K562 (cell line): ENCODE data around the gene GJA4. TPM values are rescaled to one million over a fixed set of nuclear protein-coding genes. Genes with fewer than 3 reads are reported as not detected.

ENCODE experiments used
- MAZ ChIP-seq, 2 experiments: fragments of 450-650 bp in 1 of 2; sonication (generic) in 1 of 2; formaldehyde crosslinking; IDR thresholded peaks in 1 of 2; conservative IDR thresholded peaks in 1 of 2; 2 replicates each; pipeline versions ENCODE4 v1.4.0 to v1.5.0; 2020; ENCODE audit warnings: mild to moderate bottlenecking in 1 of 2, missing genetic modification reagents in 1 of 2
- POLR2B ChIP-seq: fragments of 450-650 bp; IDR thresholded peaks from 2 replicates; pipeline ENCODE4 v1.6.1; 2018; ENCODE audit warnings: low read depth; ENCODE audit not compliant: partially characterized antibody
- RBM17 ChIP-seq: fragments of 200-400 bp; formaldehyde crosslinking; IDR thresholded peaks from 2 replicates; pipeline ENCODE4 v1.6.1; 2017; ENCODE audit warnings: low read depth, mild to moderate bottlenecking, low read length, borderline replicate concordance
- SREBF2 ChIP-seq: sonication (generic); formaldehyde crosslinking; IDR thresholded peaks from 2 replicates; pipeline ENCODE4 v1.4.0; 2020; ENCODE audit warnings: mild to moderate bottlenecking, missing genetic modification reagents
- polyA plus RNA-seq, 8 experiments: library from polyadenylated mRNA; depleted of rRNA in 4 of 8; stranded (reverse) in 5 of 8; unstranded in 3 of 8; fragments of >200 nt; fragmentation: Nextera tagmentation in 2 of 8; fragmentation: Illumina TruSeq in 1 of 8; extraction: Ambion mirVana in 2 of 8; extraction: Trizol in 1 of 8; gene quantifications; 2 replicates each; pipeline versions ENCODE4 v1.2.1 to v1.2.3, GENCODE V29; 2011 to 2014; ENCODE audit warnings: inconsistent platforms in 1 of 8, missing spikeins in 1 of 8
- total RNA-seq, 7 experiments: library from RNA; depleted of rRNA in 6 of 7; stranded (reverse); fragments of >200 nt in 6 of 7; fragmentation: Illumina TruSeq in 2 of 7; extraction: Trizol in 2 of 7; gene quantifications; 2 replicates each; pipeline versions ENCODE4 v1.2.1 to v1.2.3, GENCODE V29; 2011 to 2021; ENCODE audit warnings: low replicate concordance in 1 of 7
- TF ChIP-seq, protein P1 (sequence below): IDR thresholded peaks from 2 replicates; pipeline ENCODE4 v1.6.1; 2014; ENCODE audit warnings: antibody characterized with exemption
- TF ChIP-seq, protein P2 (sequence below), 3 experiments: fragments of 200-800 bp in 1 of 3; sonication (Bioruptor generic) in 1 of 3; sonication (generic) in 1 of 3; formaldehyde crosslinking in 1 of 3; IDR thresholded peaks; 2 replicates each; pipeline versions ENCODE4 v1.6.1 to v1.8.0; 2016 to 2022; ENCODE audit warnings: mild to moderate bottlenecking in 2 of 3, missing compliant biosample characterization in 2 of 3, missing genetic modification characterization in 2 of 3, missing genetic modification reagents in 1 of 3
- TF ChIP-seq, protein P3 (sequence below), 2 experiments: fragments of 200-800 bp in 1 of 2; sonication (Bioruptor generic) in 1 of 2; sonication (generic) in 1 of 2; formaldehyde crosslinking in 1 of 2; IDR thresholded peaks in 1 of 2; conservative IDR thresholded peaks in 1 of 2; 2 replicates each; pipeline versions ENCODE4 v1.5.0 to v1.6.1; 2016 to 2020; ENCODE audit warnings: missing compliant biosample characterization in 1 of 2, missing genetic modification characterization in 1 of 2, missing genetic modification reagents in 1 of 2

The GJA4 gene
- total and polyA plus RNA-seq, 9 of the 15 experiments (the other 6 are each of a cell fraction or from before 2014, with no cell fraction given): 0.16 to 0.24 TPM; not detected in 7

DNA sequence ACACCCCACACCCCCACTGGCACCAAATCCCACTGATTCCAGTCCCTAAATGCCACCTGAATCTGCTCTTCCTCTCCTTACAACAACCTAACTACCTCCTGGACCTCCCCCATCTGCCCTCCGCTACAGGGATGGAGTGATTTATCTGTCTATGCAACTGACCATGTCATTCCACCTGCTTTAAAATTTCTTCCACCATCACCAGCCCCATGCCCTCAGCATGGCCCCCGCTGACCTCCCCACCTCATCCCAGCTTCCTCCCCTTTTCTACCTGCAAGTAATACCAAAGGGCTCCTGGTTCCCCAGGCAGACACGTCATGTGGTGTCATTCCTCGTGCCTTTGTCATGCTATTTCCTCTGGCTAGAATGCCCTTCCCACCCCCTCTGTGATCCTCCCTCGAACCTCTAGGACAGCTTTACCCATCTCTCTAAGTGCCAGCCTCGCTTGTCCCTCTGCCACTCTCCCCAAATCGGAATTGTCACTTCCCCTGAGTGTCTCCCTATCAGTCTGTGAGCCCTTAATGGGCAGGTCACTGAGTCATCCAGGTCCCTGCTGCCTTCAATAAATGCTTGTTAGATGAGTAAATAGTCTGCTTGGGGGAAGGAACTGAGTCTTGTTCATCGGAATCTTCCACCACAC, 29.5 kb upstream of the GJA4 start (continued):
- TF ChIP-seq RBM17 (no peak), SREBF2 (CRISPR knock-in tag) (no peak), POLR2B (no peak), MAZ (CRISPR knock-in tag; conservative IDR thresholded peaks at IDR 0.05 in 1 of 2, IDR thresholded peaks at IDR 0.05 in 1 of 2) (no peak)
- TF ChIP-seq, protein P1, sequence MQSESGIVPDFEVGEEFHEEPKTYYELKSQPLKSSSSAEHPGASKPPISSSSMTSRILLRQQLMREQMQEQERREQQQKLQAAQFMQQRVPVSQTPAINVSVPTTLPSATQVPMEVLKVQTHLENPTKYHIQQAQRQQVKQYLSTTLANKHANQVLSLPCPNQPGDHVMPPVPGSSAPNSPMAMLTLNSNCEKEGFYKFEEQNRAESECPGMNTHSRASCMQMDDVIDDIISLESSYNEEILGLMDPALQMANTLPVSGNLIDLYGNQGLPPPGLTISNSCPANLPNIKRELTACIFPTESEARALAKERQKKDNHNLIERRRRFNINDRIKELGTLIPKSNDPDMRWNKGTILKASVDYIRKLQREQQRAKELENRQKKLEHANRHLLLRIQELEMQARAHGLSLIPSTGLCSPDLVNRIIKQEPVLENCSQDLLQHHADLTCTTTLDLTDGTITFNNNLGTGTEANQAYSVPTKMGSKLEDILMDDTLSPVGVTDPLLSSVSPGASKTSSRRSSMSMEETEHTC: no peak
- TF ChIP-seq, protein P2, sequence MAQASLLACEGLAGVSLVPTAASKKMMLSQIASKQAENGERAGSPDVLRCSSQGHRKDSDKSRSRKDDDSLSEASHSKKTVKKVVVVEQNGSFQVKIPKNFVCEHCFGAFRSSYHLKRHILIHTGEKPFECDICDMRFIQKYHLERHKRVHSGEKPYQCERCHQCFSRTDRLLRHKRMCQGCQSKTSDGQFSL (CRISPR knock-in tag; IDR thresholded peaks at IDR 0.05): no peak
- TF ChIP-seq, protein P2 (tag; IDR thresholded peaks at IDR 0.05): no peak
- TF ChIP-seq, protein P3, sequence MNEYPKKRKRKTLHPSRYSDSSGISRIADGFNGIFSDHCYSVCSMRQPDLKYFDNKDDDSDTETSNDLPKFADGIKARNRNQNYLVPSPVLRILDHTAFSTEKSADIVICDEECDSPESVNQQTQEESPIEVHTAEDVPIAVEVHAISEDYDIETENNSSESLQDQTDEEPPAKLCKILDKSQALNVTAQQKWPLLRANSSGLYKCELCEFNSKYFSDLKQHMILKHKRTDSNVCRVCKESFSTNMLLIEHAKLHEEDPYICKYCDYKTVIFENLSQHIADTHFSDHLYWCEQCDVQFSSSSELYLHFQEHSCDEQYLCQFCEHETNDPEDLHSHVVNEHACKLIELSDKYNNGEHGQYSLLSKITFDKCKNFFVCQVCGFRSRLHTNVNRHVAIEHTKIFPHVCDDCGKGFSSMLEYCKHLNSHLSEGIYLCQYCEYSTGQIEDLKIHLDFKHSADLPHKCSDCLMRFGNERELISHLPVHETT (CRISPR knock-in tag; conservative IDR thresholded peaks at IDR 0.05 in 1 of 2, IDR thresholded peaks at IDR 0.05 in 1 of 2): no peak
